ENCODE results near the gene PDPK1.

PDPK1 gene

DNA sequence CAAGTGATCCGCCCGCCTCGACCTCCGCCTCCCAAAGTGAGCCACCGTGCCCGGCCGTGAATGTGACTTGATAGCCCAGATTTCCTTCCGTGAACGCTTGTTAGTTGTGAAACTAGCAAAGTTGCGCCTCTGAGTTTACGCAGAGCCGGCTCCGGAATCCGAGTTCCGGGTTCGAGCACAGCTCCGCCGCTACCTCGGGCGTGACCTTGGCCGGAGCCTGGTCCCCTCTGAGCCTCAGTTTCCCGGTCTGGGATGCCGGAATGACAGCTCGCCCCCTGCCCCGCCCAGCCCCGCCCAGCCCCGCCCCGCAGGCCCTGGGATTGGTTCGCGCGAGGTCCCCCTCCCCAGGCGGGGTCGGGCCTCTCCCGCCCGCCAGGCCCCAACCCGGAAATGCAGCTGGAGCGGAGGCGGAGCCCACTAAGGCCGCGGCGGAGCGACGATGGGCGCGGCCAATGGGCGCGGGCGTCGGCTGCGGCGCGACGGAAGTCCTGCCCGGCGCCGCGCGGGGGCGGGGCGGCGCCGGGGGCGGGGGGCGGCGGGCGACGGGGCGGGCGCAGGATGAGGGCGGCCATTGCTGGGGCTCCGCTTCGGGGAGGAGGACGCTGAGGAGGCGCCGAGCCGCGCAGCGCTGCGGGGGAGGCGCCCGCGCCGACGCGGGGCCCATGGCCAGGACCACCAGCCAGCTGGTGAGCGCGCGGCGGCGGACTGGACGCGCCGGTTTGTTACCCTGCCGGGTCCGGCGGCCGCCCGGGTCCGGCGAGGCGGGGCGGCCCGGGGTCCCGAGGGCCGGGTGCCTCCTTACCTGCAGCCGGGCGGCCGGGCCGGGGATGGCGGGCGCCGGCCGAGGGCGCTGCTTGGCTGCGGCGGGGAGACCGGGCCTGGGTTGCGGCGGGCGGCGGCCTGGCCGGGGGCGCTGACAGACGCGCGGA is at the start of gene PDPK1:
PDPK1 (plus strand) TSS at position 571 of the 929 bp plus-strand sequence; CDS start at position 663, 92 bp downstream.
- DNase-seq (ENCODE audit: low read depth in 2 of 2): peak; percentile 88 to 89

DNA sequence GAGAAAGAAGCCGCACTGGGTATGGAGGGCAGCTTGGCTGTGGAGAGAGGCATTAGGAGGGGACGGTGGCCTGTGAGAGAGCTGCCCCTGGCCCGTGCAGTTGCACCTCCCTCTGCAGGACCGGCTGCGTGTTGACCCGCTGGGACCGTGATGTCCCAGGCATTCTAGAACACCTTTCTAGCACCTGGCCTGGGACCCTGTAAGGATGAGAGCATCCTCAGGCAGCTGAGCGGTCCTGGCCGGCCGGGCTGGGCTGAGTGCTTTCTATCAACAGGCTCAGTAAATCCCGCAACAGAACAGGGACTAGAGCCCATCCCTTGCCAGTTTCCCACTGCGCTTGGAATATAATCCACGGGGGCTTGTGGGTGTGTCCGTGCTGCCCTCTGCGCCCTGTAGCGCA is 48.2 kb upstream of the PDPK1 start:
- no peak for DNase-seq (ENCODE audit: low read depth in 2 of 2)

DNA sequence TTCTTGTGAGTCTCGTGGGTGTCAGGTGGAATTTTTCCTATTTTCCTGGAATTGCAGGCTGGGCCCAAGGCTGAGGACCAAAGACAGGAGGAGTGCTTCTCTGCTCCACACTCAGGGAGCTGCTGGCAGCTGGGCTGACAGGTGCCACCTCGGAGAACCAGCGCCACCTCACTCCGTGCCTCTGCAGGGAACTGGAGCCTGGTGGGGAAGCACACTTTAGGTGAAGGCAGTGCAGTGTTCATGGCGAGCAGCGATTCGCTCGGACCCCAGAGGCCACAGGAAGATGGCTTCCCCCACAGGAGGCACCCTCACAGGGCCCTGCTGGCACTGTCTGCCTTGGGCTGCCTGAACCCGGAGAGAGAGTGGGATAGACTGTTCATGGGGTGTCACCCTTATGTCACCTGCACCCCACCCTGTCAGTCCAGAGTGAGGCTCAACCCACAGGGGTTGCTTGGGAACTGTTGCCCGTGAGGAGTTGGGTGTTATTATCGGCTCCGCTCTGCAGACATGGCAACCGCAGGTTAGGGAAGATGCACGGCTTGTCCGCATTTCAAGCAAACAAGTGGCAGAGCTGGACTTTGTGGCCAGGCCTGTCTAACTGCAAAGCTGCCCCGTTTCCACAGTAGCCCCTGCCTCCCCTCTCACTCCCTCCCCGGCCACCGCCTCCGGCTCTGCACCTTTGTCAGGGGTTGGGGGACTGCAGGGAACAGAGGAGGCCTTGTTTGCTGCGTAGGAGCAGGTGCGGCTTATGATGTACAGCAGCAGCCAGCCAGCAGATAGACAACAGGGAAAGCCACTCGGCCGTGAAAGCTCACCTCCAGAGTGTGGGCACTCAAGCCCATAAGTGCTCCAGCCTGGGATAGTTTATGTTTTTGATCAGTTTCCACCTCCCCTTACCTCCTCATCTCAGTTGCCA is 47.4 kb upstream of the PDPK1 start:
- no peak for DNase-seq (ENCODE audit: low read depth in 2 of 2)

DNA sequence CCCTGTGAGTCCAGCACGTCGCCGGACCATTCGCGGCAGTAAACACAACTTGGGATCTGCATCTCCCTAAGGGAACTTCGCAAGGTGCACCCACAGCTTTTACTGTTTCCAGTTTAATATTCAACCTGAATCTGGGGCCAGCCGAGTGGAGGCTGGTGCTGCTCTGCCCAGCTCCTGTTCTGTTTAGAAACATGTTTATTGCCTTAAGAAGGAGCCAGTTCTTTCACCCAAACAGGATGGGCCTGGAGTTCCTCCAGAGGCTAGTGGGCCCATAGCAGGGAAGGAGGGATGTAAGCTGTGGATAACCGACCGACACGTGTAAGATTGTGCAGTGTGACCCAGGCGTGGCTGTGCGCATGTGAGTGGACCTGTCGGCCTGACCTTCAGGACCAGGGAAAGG is 45.5 kb upstream of the PDPK1 start:
- DNase-seq (ENCODE audit: low read depth in 2 of 2): no peak

DNA sequence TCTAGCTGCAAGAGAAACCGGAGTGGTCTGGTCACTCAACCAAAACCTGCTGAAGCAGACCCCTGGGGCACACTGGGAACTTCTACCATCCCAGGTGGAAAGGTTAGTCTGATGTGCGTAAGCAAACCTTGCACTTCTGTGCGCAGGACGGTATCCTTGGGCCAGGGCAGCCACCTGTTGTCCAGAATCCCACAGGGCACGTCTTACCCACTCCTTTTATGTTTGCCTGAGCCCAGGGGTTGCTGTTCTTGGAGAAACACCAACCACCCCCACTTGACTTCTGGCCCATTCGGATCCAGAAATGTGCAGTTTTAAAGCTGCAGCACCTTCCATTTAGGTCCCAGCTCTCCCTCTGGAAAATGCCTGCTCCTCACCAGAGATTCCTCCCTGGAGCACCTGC is 44.2 kb upstream of the PDPK1 start:
- DNase-seq (ENCODE audit: low read depth in 2 of 2): no peak

DNA sequence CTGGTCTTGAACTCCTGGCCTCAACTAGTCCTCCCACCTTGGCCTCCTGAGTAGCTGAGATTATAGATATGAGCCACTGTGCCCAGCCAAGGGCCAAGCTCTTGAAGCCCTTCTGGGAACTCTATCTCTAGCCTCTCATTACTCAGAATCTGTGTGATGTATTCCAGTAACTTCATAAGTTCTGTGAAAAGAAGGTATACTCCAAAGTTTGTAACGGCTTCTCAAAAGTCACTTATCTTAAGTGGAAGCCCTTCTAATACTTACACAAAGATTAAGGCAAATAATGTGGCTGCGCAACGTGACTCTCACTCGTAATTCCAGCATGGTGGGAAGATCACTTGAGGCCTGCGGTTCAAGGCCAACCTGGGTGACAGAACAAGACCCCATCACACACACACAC is 43.2 kb upstream of the PDPK1 start:
- DNase-seq (ENCODE audit: low read depth in 2 of 2): no peak

DNA sequence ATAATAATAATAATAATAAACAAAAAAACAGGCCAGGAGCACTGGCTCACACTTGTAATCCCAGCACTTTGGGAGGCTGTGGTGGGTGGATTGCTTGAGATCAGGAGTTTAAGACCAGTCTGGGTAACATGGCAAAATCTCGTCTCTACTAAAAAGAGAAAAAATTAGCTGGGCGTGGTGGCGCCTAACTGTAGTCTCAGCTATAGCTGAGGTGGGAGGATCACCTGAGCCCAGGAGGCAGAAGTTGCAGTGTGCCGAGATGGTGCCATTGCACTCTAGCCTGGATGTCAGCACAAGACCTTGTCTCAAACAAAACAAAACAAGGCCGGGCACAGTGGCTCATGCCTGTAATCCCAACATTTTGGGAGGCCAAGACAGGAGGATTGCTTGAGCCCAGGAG is 42.8 kb upstream of the PDPK1 start:
- no peak for DNase-seq (ENCODE audit: low read depth in 2 of 2)

DNA sequence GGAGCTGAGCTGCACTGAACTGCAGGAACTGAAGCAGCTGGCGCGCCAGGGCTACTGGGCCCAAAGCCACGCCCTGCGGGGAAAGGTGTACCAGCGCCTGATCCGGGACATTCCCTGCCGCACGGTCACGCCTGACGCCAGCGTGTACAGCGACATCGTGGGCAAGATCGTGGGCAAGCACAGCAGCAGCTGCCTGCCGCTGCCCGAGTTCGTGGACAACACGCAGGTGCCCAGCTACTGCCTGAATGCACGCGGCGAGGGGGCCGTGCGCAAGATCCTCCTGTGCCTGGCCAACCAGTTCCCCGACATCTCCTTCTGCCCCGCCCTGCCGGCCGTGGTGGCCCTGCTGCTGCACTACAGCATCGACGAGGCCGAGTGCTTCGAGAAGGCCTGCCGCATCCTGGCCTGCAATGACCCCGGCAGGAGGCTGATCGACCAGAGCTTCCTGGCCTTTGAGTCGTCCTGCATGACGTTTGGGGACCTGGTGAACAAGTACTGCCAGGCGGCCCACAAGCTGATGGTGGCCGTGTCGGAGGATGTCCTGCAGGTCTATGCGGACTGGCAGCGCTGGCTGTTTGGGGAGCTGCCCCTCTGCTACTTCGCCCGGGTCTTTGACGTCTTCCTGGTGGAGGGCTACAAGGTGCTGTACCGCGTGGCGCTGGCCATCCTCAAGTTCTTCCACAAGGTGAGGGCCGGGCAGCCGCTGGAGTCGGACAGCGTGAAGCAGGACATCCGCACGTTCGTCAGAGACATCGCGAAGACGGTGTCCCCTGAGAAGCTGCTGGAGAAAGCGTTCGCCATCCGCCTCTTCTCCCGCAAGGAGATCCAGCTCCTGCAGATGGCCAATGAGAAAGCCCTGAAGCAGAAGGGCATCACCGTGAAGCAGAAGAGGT is 41.4 kb upstream of the PDPK1 start:
- DNase-seq (ENCODE audit: low read depth in 2 of 2): no peak

DNA sequence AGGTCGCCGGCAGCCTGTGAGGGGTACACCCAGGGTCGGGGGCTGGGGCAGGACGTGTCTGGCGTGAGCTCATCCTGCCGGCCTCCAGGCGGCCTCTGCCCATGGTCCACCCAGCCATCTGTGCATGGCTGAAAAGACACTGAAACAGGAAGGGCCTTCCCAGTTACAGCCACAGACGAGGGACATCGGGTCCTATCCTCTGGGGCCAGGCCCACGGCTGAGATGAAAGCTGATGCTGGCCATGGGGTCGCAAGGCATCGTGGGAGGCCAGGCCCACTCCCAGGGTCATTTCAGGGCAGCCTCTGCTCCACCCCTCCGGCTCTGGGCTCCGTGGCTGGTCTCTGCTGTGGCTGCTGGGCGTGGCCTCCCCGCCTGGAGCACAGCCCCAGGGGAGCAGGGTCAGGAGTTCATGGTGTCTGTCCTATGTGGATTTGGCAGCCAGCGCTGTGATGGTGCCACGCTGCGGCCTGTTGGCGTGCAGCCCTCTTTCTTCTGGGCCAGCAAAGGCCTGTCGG is 40.6 kb upstream of the PDPK1 start:
- DNase-seq (ENCODE audit: low read depth in 2 of 2): no peak

DNA sequence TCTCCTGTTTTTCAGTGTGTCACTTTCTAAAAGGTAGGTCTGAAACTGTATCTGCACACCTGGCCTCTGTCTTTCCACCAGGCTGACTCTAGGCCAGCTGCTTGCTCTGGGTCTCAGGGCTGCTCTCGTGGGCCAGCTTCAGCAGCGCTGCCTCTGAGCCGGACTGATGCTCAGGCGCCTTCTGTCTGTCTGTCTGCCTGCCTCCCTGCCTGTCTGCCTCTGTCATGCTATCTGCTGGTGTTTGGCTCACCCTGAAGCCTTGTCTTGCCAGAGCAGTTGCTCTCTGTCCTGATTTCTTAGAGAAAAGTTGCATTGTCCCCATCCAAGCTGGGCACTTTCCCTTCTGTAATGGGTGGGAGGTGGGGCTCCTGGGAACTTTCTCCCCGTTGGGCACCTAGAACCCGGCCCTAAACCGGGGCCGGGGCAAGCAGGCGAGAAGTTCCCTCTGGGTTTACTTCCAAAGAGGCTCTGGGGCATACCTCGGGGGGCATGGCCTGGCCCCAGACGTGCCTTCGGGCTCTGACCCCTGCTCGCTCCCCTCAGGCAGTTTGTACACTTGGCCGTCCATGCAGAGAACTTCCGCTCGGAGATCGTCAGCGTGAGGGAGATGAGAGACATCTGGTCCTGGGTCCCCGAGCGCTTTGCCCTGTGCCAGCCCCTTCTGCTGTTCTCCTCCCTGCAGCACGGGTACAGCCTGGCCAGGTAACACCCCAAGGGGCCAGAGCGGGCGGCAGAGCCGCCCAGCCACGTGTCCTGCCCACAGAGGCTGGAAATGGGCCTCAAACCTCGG is 39.9 kb upstream of the PDPK1 start:
- DNase-seq (ENCODE audit: low read depth in 2 of 2): no peak

DNA sequence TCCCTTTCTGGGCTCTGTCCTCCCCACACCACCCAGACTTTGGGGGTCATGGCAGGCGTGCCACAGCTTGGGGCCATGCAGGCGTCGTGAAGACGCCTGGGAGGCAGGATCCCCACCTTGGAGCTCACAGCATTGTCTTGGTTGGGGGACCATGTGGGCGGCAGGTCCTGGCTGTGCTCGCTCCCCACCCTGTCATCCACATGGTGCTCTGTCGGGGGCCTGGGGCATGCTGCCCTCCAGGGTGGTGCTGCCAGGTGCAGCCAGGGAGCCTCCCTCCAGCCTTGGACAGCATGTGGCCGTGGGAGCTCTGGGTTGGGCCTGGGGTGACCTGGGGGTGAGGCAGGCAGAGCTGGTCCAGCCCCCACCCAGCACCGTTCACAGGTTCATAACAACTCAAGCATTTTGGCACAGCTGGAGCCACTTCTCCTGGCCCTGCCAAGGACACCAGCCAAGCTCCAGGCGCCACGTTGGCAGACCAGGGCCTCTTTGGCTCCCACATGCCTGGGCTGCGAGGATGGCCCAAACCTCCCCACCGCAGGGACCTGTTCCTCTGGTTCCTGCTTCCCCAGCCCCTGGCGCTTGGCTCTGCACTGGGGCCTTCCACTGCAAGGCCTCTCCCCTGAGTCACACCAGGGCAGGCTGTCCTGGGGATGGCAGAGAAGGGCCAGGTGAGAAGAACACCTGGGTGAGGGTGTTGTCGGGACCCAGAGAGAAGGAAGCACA is 39.1 kb upstream of the PDPK1 start:
- DNase-seq (ENCODE audit: low read depth in 2 of 2): no peak

DNA sequence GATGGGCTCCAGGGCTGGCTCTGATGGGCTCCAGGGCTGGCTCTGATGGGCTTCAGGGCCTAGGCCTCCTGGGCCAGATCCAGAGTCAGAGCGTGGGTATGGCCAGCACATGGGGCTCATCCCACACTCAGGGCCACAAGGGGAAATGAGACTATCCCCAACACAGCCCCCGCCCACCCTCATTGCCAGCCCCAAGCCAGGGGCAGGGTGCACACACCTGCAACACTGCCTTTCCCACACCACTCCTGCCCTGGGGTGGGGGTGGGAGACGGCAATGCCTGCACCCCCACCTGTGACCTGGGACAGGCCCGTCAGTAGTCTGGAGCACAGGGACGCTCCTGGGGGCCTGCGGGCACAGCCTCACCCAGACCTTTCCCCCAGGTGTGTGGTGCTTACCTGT is 38.4 kb upstream of the PDPK1 start:
- DNase-seq (ENCODE audit: low read depth in 2 of 2): no peak

DNA sequence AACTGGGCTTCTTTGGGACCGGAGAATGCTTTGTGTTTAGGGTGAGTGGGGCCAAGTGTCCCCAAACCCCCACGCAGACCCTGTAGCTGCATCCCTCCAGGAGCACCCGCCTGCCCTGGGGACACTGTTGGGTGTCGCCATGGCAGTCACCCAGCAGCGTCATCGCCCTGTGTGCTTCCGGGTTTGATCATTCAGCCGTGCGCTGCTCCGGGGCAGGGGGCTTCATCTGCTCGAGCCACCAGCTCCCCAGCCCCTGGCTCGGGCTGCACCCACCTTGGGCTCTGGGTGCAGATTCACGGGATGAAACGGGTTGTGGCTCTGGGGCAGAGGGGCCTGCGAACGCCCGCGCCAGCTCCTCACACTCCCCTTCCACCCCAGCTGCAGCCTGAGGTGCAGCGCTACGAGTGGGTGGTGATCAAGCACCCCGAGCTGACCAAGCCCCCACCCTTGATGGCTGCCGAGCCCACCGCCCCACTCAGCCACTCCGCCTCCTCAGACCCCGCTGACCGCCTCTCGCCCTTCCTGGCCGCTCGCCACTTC is 37.9 kb upstream of the PDPK1 start:
- DNase-seq (ENCODE audit: low read depth in 2 of 2): no peak

DNA sequence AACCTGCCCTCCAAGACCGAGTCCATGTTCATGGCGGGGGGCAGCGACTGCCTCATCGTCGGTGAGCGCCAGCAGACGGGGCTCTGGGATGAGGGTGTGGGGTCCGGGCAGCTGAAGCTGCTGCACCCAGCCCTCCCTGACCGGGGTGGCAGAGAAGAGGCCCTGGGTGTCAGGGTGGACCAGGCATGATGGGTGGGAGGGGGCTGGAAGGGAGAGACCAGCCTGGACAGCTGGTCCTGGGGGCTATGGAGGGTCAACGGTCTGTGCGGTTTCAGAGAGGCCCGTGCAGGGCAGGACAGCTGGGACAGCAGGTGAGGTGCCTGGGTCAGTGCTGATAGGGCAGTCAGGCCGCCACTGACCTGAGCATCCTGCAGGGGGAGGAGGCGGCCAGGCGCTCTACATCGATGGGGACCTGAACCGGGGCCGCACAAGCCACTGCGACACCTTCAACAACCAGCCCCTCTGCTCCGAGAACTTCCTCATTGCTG is 37.3 kb upstream of the PDPK1 start:
- DNase-seq (ENCODE audit: low read depth in 2 of 2): no peak

DNA sequence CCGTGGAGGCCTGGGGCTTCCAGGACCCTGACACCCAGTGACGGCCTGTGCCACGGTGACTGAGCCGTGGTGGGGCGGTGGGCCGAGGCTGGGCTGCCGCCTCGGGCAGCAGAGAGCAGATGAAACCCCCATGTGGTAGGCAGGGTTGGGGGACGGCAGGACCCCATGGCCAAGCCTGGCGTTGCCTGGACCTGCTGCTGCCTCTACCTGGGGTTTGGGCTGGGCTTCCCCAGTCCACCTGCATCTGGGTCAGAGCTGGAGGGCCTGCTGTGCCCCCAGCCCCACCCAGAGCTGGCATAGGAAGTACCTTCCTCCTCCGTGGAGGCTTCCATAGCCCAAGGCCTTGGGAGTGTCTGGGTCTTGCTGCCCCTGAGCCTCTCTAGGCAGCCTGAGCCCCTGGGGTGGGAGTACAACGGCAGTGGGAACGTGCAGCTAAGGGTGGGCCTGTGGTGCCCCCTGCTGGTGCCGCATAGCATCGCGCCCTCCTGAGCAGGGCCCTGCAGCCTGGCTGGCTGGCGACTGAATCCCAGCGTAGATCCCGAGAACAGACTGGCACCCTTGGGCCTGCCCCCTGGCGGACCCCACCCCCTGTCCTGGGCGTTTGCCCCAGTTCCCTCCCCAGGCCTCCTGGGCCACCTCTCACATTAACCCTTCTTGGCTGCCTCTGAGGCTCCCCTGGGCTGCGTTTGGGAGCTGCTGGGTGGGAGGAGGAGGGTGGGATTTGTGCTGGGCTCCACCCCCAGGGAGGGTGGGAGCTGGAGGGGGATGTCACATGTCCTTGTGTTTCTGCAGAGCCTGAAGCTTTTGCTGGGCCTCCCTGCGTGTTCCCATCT is 36.7 kb upstream of the PDPK1 start:
- peak; percentile 73 to 78 for DNase-seq (ENCODE audit: low read depth in 2 of 2)

DNA sequence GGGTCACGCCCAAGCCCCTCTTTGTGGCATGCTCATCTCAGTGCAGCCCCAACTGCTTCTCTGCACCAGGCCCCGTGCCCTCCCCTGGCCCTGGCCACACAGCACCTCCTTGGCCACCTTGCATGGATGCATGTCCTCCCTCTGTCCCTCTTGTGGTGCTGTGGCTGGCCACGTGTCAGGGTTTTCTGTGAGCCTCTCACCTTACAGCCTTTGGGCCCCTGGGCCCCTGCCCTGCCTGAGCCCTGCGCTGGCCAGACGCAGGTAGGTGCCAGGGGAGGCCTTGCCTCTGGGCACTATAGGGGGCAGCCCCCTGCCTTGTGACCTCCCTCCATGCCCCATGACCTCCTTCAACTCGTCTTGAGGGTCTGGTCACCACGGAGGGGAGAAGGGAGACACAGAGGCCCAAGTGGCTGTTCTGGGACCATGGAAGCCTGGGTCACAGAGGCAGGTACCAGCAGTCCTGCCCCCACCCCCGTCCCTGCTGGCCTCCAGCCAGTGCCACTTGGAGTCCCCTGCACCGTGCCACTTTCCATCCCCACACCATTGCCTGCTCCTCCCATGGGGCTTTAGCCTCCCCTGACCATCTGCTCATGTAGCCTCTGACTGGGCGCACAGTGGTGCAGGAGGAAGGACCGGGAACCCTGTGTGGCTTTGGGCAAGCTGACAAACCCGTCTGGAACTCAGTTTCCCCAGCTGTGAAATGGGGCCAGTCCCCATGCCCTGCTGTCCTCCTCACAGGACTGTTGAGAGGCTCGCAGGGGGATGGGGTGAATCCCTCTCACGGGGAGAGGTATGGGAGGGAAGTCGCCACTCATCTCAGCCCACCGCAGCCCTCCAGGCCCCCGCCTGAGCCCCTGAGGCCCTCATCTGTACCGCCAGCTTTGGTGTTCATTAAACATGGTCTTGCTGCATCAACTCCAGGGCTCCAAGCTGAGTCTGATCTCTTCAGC is 35.6 kb upstream of the PDPK1 start:
- no peak for DNase-seq (ENCODE audit: low read depth in 2 of 2)

DNA sequence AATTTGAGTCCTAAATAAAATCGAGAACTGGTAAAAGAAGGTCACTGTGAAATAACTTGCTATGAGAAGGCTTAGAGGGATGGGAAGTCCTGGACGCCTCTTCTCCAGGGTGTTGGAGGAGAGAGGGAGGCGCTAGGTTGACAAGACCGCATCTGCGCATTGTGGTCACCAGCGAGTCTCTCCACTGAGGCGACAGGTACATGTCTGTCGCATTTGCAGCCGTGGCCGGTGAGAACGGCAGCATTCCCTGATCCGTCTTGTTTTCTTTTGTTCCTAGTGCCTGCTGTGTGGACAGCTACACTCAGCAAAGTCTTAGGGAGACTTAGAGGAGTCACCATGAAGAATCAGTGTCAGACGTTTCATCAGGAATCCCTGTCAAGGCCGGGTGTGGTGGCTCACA is 32.1 kb upstream of the PDPK1 start:
- no peak for DNase-seq (ENCODE audit: low read depth in 2 of 2)

Data from stimulated activated CD4-positive, alpha-beta T cell treated with anti-CD3 and anti-CD28 coated beads, Interleukin-1b, Interleukin-23, amount 100 ng/mL, for 4 hours (primary cell).